HCT116 (cell line): ENCODE data around the gene ACTA2. TPM values are rescaled to one million over a fixed set of nuclear protein-coding genes. Genes with fewer than 3 reads are reported as not detected.

Experiments used
- ATAC-seq: fragments of 200-7000 bp; cut with Tn5 transposase; 2 replicates; pipeline ENCODE4 v1.9.1; 2020; ENCODE audit warnings: mild to moderate bottlenecking, moderate library complexity
- BruUV-seq: library from RNA; stranded (reverse); fragments of 400-500 nt; replicated peaks from 2 replicates; lab custom pipeline; 2021; lab: Mats Ljungman, UMichigan
- CTCF ChIA-PET: fragments of 300-600 bp; sonication (Branson Sonifier 250); formaldehyde crosslinking; loops from one replicate; lab custom pipeline; 2021; ENCODE audit warnings: antibody characterized with exemption; lab: Charles Lee
- POLR2A ChIA-PET: fragments of 300-600, 350-600 bp; sonication (Branson Sonifier 250); formaldehyde crosslinking; loops from one replicate; lab custom pipeline; 2021; ENCODE audit warnings: antibody characterized with exemption; lab: Charles Lee
- RAD21 ChIA-PET, 2 experiments: fragments of 300-600 bp; sonication (Branson Sonifier 250); formaldehyde crosslinking; loops; one replicate each; lab custom pipeline; 2023; ENCODE audit warnings: low total read pairs in 2 of 2; ENCODE audit not compliant: uncharacterized antibody in 2 of 2, unreplicated experiment in 2 of 2, low non-redundant PET in 1 of 2; lab: Charles Lee
- DNase-seq: peaks from one replicate; pipeline ENCODE4 v3.0.0-alpha.2; 2010; ENCODE audit warnings: low read depth, low spot score
- H2AFZ ChIP-seq: fragments of 200-600 bp; shearing (Covaris generic), sonication (generic); 2 replicates; pipeline ENCODE4 v1.6.1; 2017; ENCODE audit warnings: low read depth, mixed run types, mixed read lengths, antibody characterized with exemption, low read length; ENCODE audit not compliant: poor library complexity, severe bottlenecking
- H3K27ac ChIP-seq: 2 replicates; pipeline ENCODE4 v1.5.1; 2012; ENCODE audit warnings: low read depth, low read length
- H3K27me3 ChIP-seq: fragments of 200-600 bp; sonication (generic); 2 replicates; pipeline ENCODE4 v1.6.1; 2016; ENCODE audit warnings: mixed run types, low read length, mixed read lengths; ENCODE audit not compliant: insufficient read depth
- H3K36me3 ChIP-seq, 2 experiments: fragments of 200-500 bp in 1 of 2; fragments of 200-600 bp in 1 of 2; sonication (Bioruptor generic) in 1 of 2; sonication (generic) in 1 of 2; 2 replicates each; pipeline versions ENCODE4 v1.5.1 to v1.6.1; 2014 to 2016; ENCODE audit warnings: low read length in 2 of 2, inconsistent platforms in 1 of 2, mixed read lengths in 1 of 2, mixed run types in 1 of 2; ENCODE audit not compliant: insufficient read depth in 2 of 2, control insufficient read depth in 1 of 2
- H3K4me1 ChIP-seq, 2 experiments: fragments of 200-600 bp in 1 of 2; sonication (generic) in 1 of 2; 2 replicates each; pipeline versions ENCODE4 v1.5.1 to v1.6.1; 2012 to 2017; ENCODE audit warnings: low read length in 2 of 2, inconsistent platforms in 1 of 2, mild to moderate bottlenecking in 1 of 2, mixed read lengths in 1 of 2, mixed run types in 1 of 2, moderate library complexity in 1 of 2; ENCODE audit not compliant: insufficient read depth in 2 of 2, control insufficient read depth in 1 of 2
- H3K4me2 ChIP-seq: fragments of 200-600 bp; sonication (generic); 2 replicates; pipeline ENCODE4 v1.6.1; 2017; ENCODE audit warnings: mixed run types, low read length, mixed read lengths
- H3K4me3 ChIP-seq, 2 experiments: fragments of 200-600 bp in 1 of 2; sonication (generic) in 1 of 2; replicated peaks in 1 of 2; 2 replicates each; pipeline ENCODE4 v1.5.1; 2011 to 2016; ENCODE audit warnings: low read length in 2 of 2, control low read depth in 1 of 2, low read depth in 1 of 2, mild to moderate bottlenecking in 1 of 2, mixed read lengths in 1 of 2, mixed run types in 1 of 2
- H3K79me2 ChIP-seq: fragments of 200-600 bp; sonication (generic); 2 replicates; pipeline ENCODE4 v1.6.1; 2017; ENCODE audit warnings: mild to moderate bottlenecking, mixed run types, low read length, moderate library complexity, mixed read lengths; ENCODE audit not compliant: insufficient read depth
- H3K9ac ChIP-seq: fragments of 200-600 bp; sonication (generic); 2 replicates; pipeline ENCODE4 v1.6.1; 2016; ENCODE audit warnings: low read length, mixed read lengths
- H3K9me2 ChIP-seq: fragments of 200-600 bp; sonication (generic), shearing (Covaris generic); 2 replicates; pipeline ENCODE4 v1.6.1; 2017; ENCODE audit warnings: mixed run types, mild to moderate bottlenecking, moderate library complexity; ENCODE audit not compliant: insufficient read depth
- H3K9me3 ChIP-seq, 2 experiments: fragments of 200-500 bp in 1 of 2; fragments of 200-600 bp in 1 of 2; sonication (Bioruptor generic) in 1 of 2; sonication (generic) in 1 of 2; 2 replicates each; pipeline ENCODE4 v1.6.1; 2014 to 2017; ENCODE audit warnings: low read length in 2 of 2, mixed read lengths in 2 of 2, inconsistent platforms in 1 of 2, low read depth in 1 of 2, mild to moderate bottlenecking in 1 of 2, mixed run types in 1 of 2, moderate library complexity in 1 of 2; ENCODE audit not compliant: control insufficient read depth in 1 of 2, insufficient read depth in 1 of 2
- H4K20me1 ChIP-seq: fragments of 200-600 bp; sonication (generic), shearing (Covaris generic); 2 replicates; pipeline ENCODE4 v1.6.1; 2017; ENCODE audit warnings: mixed run types, mild to moderate bottlenecking, moderate library complexity; ENCODE audit not compliant: insufficient read depth
- ATF3 ChIP-seq: IDR thresholded peaks from 2 replicates; pipeline ENCODE4 v1.6.1; 2012
- CBX3 ChIP-seq: IDR thresholded peaks from 2 replicates; pipeline ENCODE4 v1.6.1; 2012; ENCODE audit warnings: low read depth
- EGR1 ChIP-seq: IDR thresholded peaks from 2 replicates; pipeline ENCODE4 v1.6.1; 2012; ENCODE audit warnings: low read depth
- ELF1 ChIP-seq: IDR thresholded peaks from 2 replicates; pipeline ENCODE4 v1.6.1; 2012; ENCODE audit warnings: low read depth, borderline replicate concordance
- EZH2 ChIP-seq: fragments of 200-600 bp; sonication (generic); IDR thresholded peaks from 2 replicates; pipeline ENCODE4 v1.6.1; 2017; ENCODE audit warnings: antibody characterized with exemption, mixed run types
- MAX ChIP-seq: IDR thresholded peaks from 2 replicates; pipeline ENCODE4 v1.6.1; 2012
- POLR2A ChIP-seq: IDR thresholded peaks from 2 replicates; pipeline ENCODE4 v1.7.0; 2011; ENCODE audit warnings: borderline replicate concordance; ENCODE audit not compliant: insufficient read depth, insufficient read length; ENCODE audit errors: extremely low read depth
- POLR2AphosphoS5 ChIP-seq: IDR thresholded peaks from 2 replicates; pipeline ENCODE4 v1.6.1; 2011; ENCODE audit warnings: mild to moderate bottlenecking, low read depth, low read length, moderate library complexity
- SP1 ChIP-seq: IDR thresholded peaks from 2 replicates; pipeline ENCODE4 v1.6.1; 2012; ENCODE audit warnings: low read depth
- SRF ChIP-seq: IDR thresholded peaks from 2 replicates; pipeline ENCODE4 v1.6.1; 2012; ENCODE audit warnings: low read depth
- TCF7L2 ChIP-seq: IDR thresholded peaks from 2 replicates; pipeline ENCODE4 v1.7.0; 2011; ENCODE audit warnings: borderline replicate concordance, inconsistent platforms; ENCODE audit not compliant: insufficient read depth, insufficient read length; ENCODE audit errors: extremely low read depth
- YY1 ChIP-seq: IDR thresholded peaks from 2 replicates; pipeline ENCODE4 v1.6.1; 2011; ENCODE audit warnings: low read length, low read depth, moderate library complexity, mild to moderate bottlenecking; ENCODE audit not compliant: insufficient replicate concordance; ENCODE audit errors: extremely low read depth
- ZFX ChIP-seq: fragments of 450-650 bp; IDR thresholded peaks from 2 replicates; pipeline ENCODE4 v1.6.1; 2017
- ZNF274 ChIP-seq: fragments of 200-500 bp; sonication (Bioruptor generic); IDR thresholded peaks from 2 replicates; pipeline ENCODE4 v1.6.1; 2014; ENCODE audit warnings: mild to moderate bottlenecking, low read depth, low read length, inconsistent platforms
- intact Hi-C: fragments of 100-400 bp; cut with micrococcal nuclease; formaldehyde crosslinking; loops from 2 replicates; pipeline ENCODE4 v1.10.0; 2022
- total RNA-seq: library from RNA; stranded (reverse); gene quantifications from one replicate; pipeline ENCODE4 v1.2.1, GENCODE V29; 2021; ENCODE audit not compliant: unreplicated experiment

The ACTA2 gene
- total RNA-seq, 1 experiment from 2014 or later, result 9.4 TPM

GRCh38 chr10:88913788-88914187 lies 38.8 kb downstream of the ACTA2 start:
- ATAC-seq, result no peak
- H3K27me3 ChIP-seq, result no peaks in the 10 kb centered on the region
- no peak for DNase-seq
- no peak overlapping the region for H2AFZ ChIP-seq
- no peak overlapping the region for H3K27ac ChIP-seq
- TF ChIP-seq MAX (no peak), SRF (no peak), SP1 (no peak), ZNF274 (no peak), POLR2AphosphoS5 (no peak), EGR1 (no peak), ELF1 (no peak), POLR2A (no peak), ZFX (no peak), CBX3 (no peak), TCF7L2 (no peak), ATF3 (no peak), YY1 (no peak), EZH2 (no peak)
- TF ChIP-seq, all 23 proteins: peak for 0
- ChIA-PET RAD21 (no interaction called here), CTCF (no interaction called here), POLR2A (no interaction called here)
- Histone ChIP-seq H3K9me3 (no peaks in the 10 kb centered on the region), H3K79me2 (no peaks in the 10 kb centered on the region), H3K4me2 (no peak overlapping the region), H3K4me3 (no peak overlapping the region), H4K20me1 (no peaks in the 10 kb centered on the region), H3K36me3 (peaks cover 0 to 5% of the 10 kb centered on the region in 2 experiments; a peak in 1 of 4 replicates), H3K9me2 (no peaks in the 10 kb centered on the region), H3K4me1 (no peaks in the 10 kb centered on the region), H3K9ac (no peak overlapping the region)
- BruUV-seq, result no TSS peak
- intact Hi-C loops, result no loop called here
